ENCODE data around the gene PARL. TPM values are rescaled to one million over a fixed set of nuclear protein-coding genes. Genes with fewer than 3 reads are reported as not detected.

Gene PARL
- total RNA-seq, 1 donor from 2014 or later, result 58.5 TPM

DNA sequence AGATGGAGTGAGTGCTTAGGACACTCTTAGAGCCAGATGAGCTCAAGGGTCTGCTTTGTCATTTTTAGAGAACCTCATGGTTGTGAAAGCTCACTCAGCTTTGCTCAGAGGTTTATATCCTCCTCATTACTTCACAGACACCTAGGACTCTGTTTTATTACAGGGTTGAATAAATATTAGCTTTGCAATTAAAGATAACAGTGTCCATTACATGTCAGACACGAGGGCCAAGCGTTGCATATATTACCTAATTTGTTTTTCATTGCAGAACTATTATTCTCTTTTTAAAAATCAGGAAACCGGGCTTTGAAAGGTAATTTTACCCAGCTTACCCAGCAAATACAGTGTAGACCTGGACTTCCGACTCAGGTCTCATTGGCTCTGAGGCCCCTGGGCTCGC lies 75.4 kb downstream of the PARL start:
- Mint-ChIP-seq H3K27ac (ENCODE audit: unreplicated experiment) (peak overlapping the region; percentile 40), H3K9me3 (ENCODE audit: unreplicated experiment) (peaks cover 18% of the 10 kb centered on the region), H3K4me1 (ENCODE audit: low read depth, unreplicated experiment) (peaks cover 36% of the 10 kb centered on the region), H3K36me3 (ENCODE audit: unreplicated experiment) (peaks cover 16% of the 10 kb centered on the region), H3K27me3 (ENCODE audit: unreplicated experiment) (peaks cover 11% of the 10 kb centered on the region), H3K4me3 (ENCODE audit: unreplicated experiment) (no peak overlapping the region)
- DNase-seq, result no peak
- no peak for TF ChIP-seq CTCF (IDR thresholded peaks at IDR 0.05; ENCODE audit: partially characterized antibody, unreplicated experiment)

DNA sequence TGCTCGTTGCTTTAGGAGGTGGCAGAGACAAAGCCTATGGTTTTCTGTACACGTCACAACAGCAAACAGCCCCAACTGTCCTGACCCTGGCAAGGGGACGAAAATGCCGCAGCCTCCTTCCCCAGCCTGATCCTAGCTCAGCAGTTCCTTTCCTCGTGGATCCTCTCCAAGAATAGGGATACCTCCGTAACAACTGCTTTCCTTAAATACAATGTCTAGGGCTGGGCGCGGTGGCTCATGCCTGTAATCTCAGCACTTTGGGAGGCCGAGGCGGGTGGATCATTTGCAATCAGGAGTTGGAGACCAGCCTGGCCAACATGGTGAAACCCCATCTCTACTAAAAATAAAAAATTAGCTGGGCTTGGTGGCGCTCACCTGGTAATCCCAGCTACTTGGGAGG lies 76.3 kb downstream of the PARL start:
- peaks cover 15% of the 10 kb centered on the region for H3K27me3 Mint-ChIP-seq (ENCODE audit: unreplicated experiment)
- no peak for DNase-seq
- TF ChIP-seq CTCF (IDR thresholded peaks at IDR 0.05; ENCODE audit: partially characterized antibody, unreplicated experiment), result no peak
- H3K4me1 Mint-ChIP-seq (ENCODE audit: low read depth, unreplicated experiment), result peaks cover 36% of the 10 kb centered on the region
- no peak overlapping the region for H3K4me3 Mint-ChIP-seq (ENCODE audit: unreplicated experiment)
- H3K27ac Mint-ChIP-seq (ENCODE audit: unreplicated experiment), result peak overlapping the region; percentile 38
- peaks cover 17% of the 10 kb centered on the region for H3K9me3 Mint-ChIP-seq (ENCODE audit: unreplicated experiment)
- H3K36me3 Mint-ChIP-seq (ENCODE audit: unreplicated experiment), result peaks cover 16% of the 10 kb centered on the region

GRCh38 chr3:183807881-183808280 lies 76.8 kb downstream of the PARL start:
- H3K4me1 Mint-ChIP-seq (ENCODE audit: low read depth, unreplicated experiment), result peaks cover 32% of the 10 kb centered on the region
- H3K9me3 Mint-ChIP-seq (ENCODE audit: unreplicated experiment), result peaks cover 13% of the 10 kb centered on the region
- H3K27ac Mint-ChIP-seq (ENCODE audit: unreplicated experiment), result peak overlapping the region; percentile 38
- H3K4me3 Mint-ChIP-seq (ENCODE audit: unreplicated experiment), result no peak overlapping the region
- peaks cover 15% of the 10 kb centered on the region for H3K36me3 Mint-ChIP-seq (ENCODE audit: unreplicated experiment)
- no peak for TF ChIP-seq CTCF (IDR thresholded peaks at IDR 0.05; ENCODE audit: partially characterized antibody, unreplicated experiment)
- DNase-seq, result no peak
- peaks cover 13% of the 10 kb centered on the region for H3K27me3 Mint-ChIP-seq (ENCODE audit: unreplicated experiment)

DNA sequence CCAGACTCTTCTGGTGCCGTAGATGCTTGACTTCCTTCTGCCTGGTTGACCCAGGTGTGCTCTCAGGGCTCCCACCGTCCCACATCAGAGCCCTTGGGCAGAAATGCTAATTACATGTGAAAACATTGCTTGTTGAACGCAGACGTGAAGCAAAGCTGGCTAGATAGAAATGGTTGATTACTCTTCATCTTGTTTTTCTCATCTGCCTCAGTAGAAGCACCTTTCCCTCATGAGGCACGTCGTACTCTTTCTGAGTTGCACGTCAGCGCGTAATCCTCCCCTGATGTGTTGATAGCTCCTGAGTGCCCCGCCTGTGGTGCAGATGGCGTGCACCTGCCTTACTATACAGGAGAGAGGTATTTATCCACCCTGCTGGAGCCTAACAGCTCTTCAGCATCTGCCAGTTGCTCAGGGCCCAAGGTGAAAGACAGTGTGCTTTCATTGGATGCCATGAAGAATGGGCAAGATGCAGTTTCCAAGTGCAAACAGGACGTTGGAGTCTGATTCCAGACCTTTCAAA lies 77.4 kb downstream of the PARL start:
- no peak for DNase-seq
- no peak for TF ChIP-seq CTCF (IDR thresholded peaks at IDR 0.05; ENCODE audit: partially characterized antibody, unreplicated experiment)
- Mint-ChIP-seq H3K4me1 (ENCODE audit: low read depth, unreplicated experiment) (peaks cover 26% of the 10 kb centered on the region), H3K27me3 (ENCODE audit: unreplicated experiment) (peaks cover 7% of the 10 kb centered on the region), H3K36me3 (ENCODE audit: unreplicated experiment) (peaks cover 11% of the 10 kb centered on the region), H3K27ac (ENCODE audit: unreplicated experiment) (no peak overlapping the region), H3K9me3 (ENCODE audit: unreplicated experiment) (peaks cover 7% of the 10 kb centered on the region), H3K4me3 (ENCODE audit: unreplicated experiment) (no peak overlapping the region)

GRCh38 chr3:183802989-183803388 lies 81.7 kb downstream of the PARL start:
- no peaks in the 10 kb centered on the region for H3K9me3 Mint-ChIP-seq (ENCODE audit: unreplicated experiment)
- H3K27me3 Mint-ChIP-seq (ENCODE audit: unreplicated experiment), result peaks cover 7% of the 10 kb centered on the region
- no peak overlapping the region for H3K27ac Mint-ChIP-seq (ENCODE audit: unreplicated experiment)

More at GRCh38 chr3:183802989-183803388, 81.7 kb downstream of the PARL start:
- Mint-ChIP-seq H3K36me3 (ENCODE audit: unreplicated experiment) (peaks cover 8% of the 10 kb centered on the region), H3K4me1 (ENCODE audit: low read depth, unreplicated experiment) (peaks cover 9% of the 10 kb centered on the region), H3K4me3 (ENCODE audit: unreplicated experiment) (no peak overlapping the region)
- no peak for DNase-seq
- TF ChIP-seq CTCF (IDR thresholded peaks at IDR 0.05; ENCODE audit: partially characterized antibody, unreplicated experiment), result no peak
